ENCODE results near the gene CNPPD1.
A peak's percentile ranks its signal among the peaks of the same experiment; 100 is the strongest.

CNPPD1 gene

DNA sequence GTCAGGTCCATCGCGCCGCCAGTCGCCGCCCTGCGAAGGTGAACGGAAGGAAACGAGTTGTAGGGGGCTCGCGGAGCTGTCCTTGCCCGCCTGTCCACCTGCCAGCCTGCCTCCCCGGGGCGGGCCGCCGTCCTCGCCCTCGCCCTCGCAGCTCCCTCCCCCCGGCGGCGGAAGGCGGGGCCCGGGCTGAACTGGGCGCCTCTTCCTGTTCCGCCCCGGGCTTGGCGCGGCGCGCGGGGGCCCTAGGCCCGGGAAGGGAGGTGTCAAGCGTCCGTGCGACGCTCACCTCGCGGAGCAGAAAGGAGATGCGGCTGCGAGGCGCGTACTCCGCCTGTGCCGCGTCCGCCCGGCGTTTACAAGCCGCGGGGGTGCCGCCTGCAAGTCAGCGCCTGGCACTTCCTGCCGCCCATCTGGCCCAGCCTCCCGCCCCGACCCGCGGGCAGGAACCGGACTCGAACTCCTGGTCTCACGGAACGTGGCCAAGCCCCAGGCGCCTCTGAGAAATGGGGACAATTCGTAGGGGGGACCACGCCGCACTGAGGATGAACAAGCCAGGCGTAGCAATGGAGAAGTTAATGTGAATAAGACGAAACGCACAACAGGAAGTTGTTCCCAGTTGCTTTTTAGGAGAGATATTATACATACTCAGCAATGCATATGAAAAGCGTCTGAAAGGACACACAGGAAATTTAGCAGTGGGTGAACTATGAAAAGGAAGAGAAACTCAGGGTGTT lies at the start of gene CNPPD1:
CNPPD1 (minus strand) TSS at position 108 of the 734 bp plus-strand sequence; CDS start at position 11, 97 bp downstream.
- H3K4me1 ChIP-seq (ENCODE audit: insufficient read depth, low read length): peaks cover 7% of the 10 kb centered on the region; the same call in 1 of the 2 replicates
- peaks cover 38% of the 10 kb centered on the region for H3K36me3 ChIP-seq (ENCODE audit: insufficient read depth, low read depth, low read length)
- H3K9ac ChIP-seq (ENCODE audit: low read depth, low read length): peak within 1 kb of the TSS; percentile 61; the same call in 1 of the 2 replicates
- no peaks in the 10 kb centered on the region for H3K9me3 ChIP-seq (ENCODE audit: insufficient read depth, low read depth, low read length)
- peak within 1 kb of the TSS; percentile 73 for H3K4me3 ChIP-seq (ENCODE audit: low read length)
- H3K27ac ChIP-seq (ENCODE audit: low read length): no peak within 1 kb of the TSS
- no peaks in the 10 kb centered on the region for H3K27me3 ChIP-seq (ENCODE audit: insufficient read depth, low read length)

GRCh38 chr2:219225350-219225749 lies 48.6 kb upstream of the CNPPD1 start:
- H3K27ac ChIP-seq (ENCODE audit: low read length): no peak overlapping the region
- no peaks in the 10 kb centered on the region for H3K9me3 ChIP-seq (ENCODE audit: insufficient read depth, low read depth, low read length)
- H3K9ac ChIP-seq (ENCODE audit: low read depth, low read length): no peak overlapping the region
- H3K27me3 ChIP-seq (ENCODE audit: insufficient read depth, low read length): no peaks in the 10 kb centered on the region
- H3K4me3 ChIP-seq (ENCODE audit: low read length): no peak overlapping the region
- H3K36me3 ChIP-seq (ENCODE audit: insufficient read depth, low read depth, low read length): peaks cover 46% of the 10 kb centered on the region
- peaks cover 6% of the 10 kb centered on the region; the same call in 1 of the 2 replicates for H3K4me1 ChIP-seq (ENCODE audit: insufficient read depth, low read length)

- Histone ChIP-seq H3K27ac (ENCODE audit: low read length) (no peak overlapping the region), H3K4me1 (ENCODE audit: insufficient read depth, low read length) (peaks cover 8% of the 10 kb centered on the region; the same call in 1 of the 2 replicates), H3K9me3 (ENCODE audit: insufficient read depth, low read depth, low read length) (no peaks in the 10 kb centered on the region), H3K27me3 (ENCODE audit: insufficient read depth, low read length) (no peaks in the 10 kb centered on the region), H3K36me3 (ENCODE audit: insufficient read depth, low read depth, low read length) (peaks cover 46% of the 10 kb centered on the region), H3K9ac (ENCODE audit: low read depth, low read length) (no peak overlapping the region), H3K4me3 (ENCODE audit: low read length) (no peak overlapping the region)
Observed at GRCh38 chr2:219223831-219224610, 47.3 kb upstream of the CNPPD1 start.

DNA sequence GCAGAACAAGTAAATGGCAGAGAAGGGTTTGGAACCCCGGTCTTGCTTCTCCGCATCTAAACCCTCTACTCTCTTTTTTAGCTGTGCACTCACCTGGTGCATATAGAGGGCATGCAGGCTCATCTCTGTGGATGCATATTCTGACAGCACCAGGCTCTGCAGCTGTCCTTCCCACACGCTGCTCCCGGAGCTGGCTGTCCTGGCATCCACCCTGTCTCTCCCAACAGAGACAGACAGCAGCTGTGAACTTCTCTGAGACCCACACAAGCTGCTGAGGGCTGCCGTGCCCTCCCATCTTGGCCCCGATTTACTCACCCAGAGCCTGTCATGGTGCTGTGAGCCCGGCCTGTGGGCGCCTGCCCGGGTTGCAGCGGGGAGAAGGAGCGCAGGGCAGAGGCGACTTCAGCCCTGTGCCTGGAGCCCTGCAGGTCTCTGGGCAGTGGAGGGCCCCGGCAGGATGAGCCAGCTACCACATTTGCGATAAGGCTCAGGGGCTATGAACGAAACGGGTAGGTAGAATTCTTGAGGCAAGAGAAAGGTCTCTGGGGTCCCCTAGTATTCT lies 45.3 kb upstream of the CNPPD1 start:
- no peak overlapping the region for H3K9ac ChIP-seq (ENCODE audit: low read depth, low read length)
- no peak overlapping the region for H3K4me3 ChIP-seq (ENCODE audit: low read length)
- H3K4me1 ChIP-seq (ENCODE audit: insufficient read depth, low read length): peaks cover 3% of the 10 kb centered on the region; the same call in 1 of the 2 replicates
- no peaks in the 10 kb centered on the region for H3K27me3 ChIP-seq (ENCODE audit: insufficient read depth, low read length)
- no peak overlapping the region for H3K27ac ChIP-seq (ENCODE audit: low read length)
- H3K36me3 ChIP-seq (ENCODE audit: insufficient read depth, low read depth, low read length): peaks cover 46% of the 10 kb centered on the region
- no peaks in the 10 kb centered on the region for H3K9me3 ChIP-seq (ENCODE audit: insufficient read depth, low read depth, low read length)

DNA sequence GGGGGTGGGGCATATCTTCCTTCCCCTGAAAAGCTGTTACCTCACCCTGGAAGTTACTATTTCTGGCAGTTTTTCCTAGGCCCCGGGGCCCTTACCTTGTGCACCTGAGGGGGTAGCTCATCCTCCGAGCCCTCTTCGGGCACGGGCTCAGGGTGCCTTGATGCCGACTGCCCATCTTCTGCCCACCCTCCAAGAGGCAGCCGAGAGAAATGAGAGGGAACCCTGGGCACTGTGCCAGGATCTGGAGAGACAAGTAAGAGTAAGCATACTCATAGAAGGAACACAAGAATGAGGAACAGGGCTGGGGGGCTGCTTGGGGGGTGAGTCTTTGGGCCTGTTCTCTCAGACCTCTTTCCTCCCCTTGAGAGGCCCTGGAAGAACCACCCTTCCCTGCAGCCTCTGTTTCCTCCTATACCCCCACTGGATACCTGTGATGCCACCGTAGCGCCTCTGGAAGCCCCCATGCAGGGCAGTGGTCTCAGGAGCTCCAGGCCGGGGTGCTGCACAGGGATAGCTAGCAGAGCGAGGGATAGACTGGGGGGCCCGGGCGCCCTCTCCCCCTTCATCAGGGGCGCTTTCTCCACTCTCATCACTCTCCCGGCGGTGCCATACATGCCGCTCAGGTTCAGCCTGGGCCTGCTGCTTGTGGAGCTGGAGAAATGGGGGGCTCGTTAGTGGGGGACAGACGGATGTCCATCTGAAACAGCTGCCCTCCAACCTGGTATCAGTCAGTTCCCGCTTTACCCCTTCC lies 44.1 kb upstream of the CNPPD1 start:
- peaks cover 46% of the 10 kb centered on the region for H3K36me3 ChIP-seq (ENCODE audit: insufficient read depth, low read depth, low read length)
- no peak overlapping the region for H3K4me3 ChIP-seq (ENCODE audit: low read length)
- H3K9ac ChIP-seq (ENCODE audit: low read depth, low read length): no peak overlapping the region
- H3K27me3 ChIP-seq (ENCODE audit: insufficient read depth, low read length): no peaks in the 10 kb centered on the region
- H3K9me3 ChIP-seq (ENCODE audit: insufficient read depth, low read depth, low read length): no peaks in the 10 kb centered on the region
- peaks cover 3% of the 10 kb centered on the region; the same call in 1 of the 2 replicates for H3K4me1 ChIP-seq (ENCODE audit: insufficient read depth, low read length)
- H3K27ac ChIP-seq (ENCODE audit: low read length): no peak overlapping the region

DNA sequence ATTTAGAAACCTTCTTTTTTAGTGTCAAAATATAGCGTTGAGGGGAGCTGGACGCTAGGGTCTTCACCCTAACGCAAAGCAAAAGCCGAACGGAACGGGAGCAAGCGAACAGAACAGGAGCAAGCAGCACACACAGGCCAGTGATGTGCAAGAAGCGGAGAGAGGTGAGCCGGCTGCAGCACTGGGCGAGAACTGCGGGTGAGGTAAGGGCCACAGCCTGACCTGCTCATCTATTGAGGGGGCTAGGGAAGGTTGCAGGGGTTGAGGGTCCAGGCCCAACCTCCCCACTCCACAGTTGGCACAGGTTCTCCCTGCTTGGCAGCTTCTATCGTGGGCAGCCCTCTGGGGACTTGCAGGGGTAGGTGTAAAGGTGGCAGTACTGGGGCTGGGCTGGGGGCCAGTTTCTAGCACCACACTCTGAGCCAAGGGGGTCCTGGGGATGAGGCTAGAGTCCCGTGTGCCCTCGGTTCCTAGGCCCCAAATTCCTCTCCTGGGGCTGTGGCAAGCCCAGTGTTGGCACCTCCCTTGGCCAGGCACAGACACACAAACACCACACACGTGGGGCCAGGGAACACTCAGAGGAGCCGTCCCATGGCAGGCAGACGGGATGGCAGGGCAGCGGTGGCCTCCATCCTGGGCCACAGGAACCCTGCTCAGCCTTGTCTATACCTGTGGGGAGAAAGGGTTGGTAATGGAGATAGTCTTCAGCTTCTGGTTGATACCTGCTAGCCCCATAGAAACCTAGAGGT lies 43.2 kb upstream of the CNPPD1 start:
- H3K27ac ChIP-seq (ENCODE audit: low read length): no peak overlapping the region

GRCh38 chr2:219218732-219219701 lies 42.3 kb upstream of the CNPPD1 start, which contains the start of gene ABCB6:
Gene ABCB6, minus strand, starts transcription at chr2:219218958. Its CDS starts 285 bp downstream, at chr2:219218673.
- Histone ChIP-seq H3K9me3 (ENCODE audit: insufficient read depth, low read depth, low read length) (no peaks in the 10 kb centered on the region), H3K36me3 (ENCODE audit: insufficient read depth, low read depth, low read length) (peaks cover 45% of the 10 kb centered on the region), H3K4me1 (ENCODE audit: insufficient read depth, low read length) (peaks cover 3% of the 10 kb centered on the region; the same call in 1 of the 2 replicates), H3K27ac (ENCODE audit: low read length) (peak within 1 kb of the TSS; percentile 48), H3K9ac (ENCODE audit: low read depth, low read length) (peak within 1 kb of the TSS; percentile 87; the same call in 1 of the 2 replicates), H3K27me3 (ENCODE audit: insufficient read depth, low read length) (no peaks in the 10 kb centered on the region), H3K4me3 (ENCODE audit: low read length) (peak within 1 kb of the TSS; percentile 81)

More for the DNA sequence above, 43.2 kb upstream of the CNPPD1 start:
- Histone ChIP-seq H3K9ac (ENCODE audit: low read depth, low read length) (peak overlapping the region; percentile 87; the same call in 1 of the 2 replicates), H3K4me3 (ENCODE audit: low read length) (peak overlapping the region; percentile 81; the same call in 1 of the 2 replicates), H3K9me3 (ENCODE audit: insufficient read depth, low read depth, low read length) (no peaks in the 10 kb centered on the region), H3K4me1 (ENCODE audit: insufficient read depth, low read length) (peaks cover 3% of the 10 kb centered on the region; the same call in 1 of the 2 replicates), H3K36me3 (ENCODE audit: insufficient read depth, low read depth, low read length) (peaks cover 45% of the 10 kb centered on the region), H3K27me3 (ENCODE audit: insufficient read depth, low read length) (no peaks in the 10 kb centered on the region)

DNA sequence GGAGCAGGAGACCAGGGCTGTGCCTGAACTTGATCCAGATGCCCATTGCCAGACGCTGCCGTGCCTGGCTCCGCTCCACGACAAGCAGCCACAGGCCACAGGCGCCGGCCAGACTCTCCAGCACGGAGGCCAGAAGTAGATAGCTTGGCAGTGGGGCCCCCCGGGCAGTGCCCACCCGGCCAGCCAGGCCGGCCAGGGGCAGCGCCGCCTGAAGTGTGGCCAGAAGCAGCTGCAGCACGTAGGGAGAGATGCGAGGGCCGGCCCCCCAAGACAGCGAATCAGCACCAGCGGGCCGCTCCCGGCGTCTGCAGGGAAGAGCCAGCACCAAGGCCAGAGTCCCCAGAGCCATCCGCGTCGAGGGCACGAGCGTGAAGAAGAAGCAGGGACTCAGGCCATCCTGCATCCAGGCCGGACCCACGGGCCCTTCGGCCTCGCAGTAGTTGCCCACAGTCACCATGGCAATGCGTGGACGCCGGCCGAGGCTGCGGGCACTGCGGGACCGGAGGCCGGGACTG lies 41.5 kb upstream of the CNPPD1 start:
- H3K4me3 ChIP-seq (ENCODE audit: low read length): peak overlapping the region; percentile 81
- peak overlapping the region; percentile 87; the same call in 1 of the 2 replicates for H3K9ac ChIP-seq (ENCODE audit: low read depth, low read length)
- peaks cover 3% of the 10 kb centered on the region; the same call in 1 of the 2 replicates for H3K4me1 ChIP-seq (ENCODE audit: insufficient read depth, low read length)
- no peaks in the 10 kb centered on the region for H3K27me3 ChIP-seq (ENCODE audit: insufficient read depth, low read length)
- H3K9me3 ChIP-seq (ENCODE audit: insufficient read depth, low read depth, low read length): no peaks in the 10 kb centered on the region
- peak overlapping the region; percentile 48 for H3K27ac ChIP-seq (ENCODE audit: low read length)
- peaks cover 45% of the 10 kb centered on the region for H3K36me3 ChIP-seq (ENCODE audit: insufficient read depth, low read depth, low read length)

GRCh38 chr2:219216535-219216915 lies 39.8 kb upstream of the CNPPD1 start:
- peaks cover 44% of the 10 kb centered on the region for H3K36me3 ChIP-seq (ENCODE audit: insufficient read depth, low read depth, low read length)
- H3K9me3 ChIP-seq (ENCODE audit: insufficient read depth, low read depth, low read length): no peaks in the 10 kb centered on the region
- no peak overlapping the region for H3K27ac ChIP-seq (ENCODE audit: low read length)
- H3K4me3 ChIP-seq (ENCODE audit: low read length): no peak overlapping the region
- no peaks in the 10 kb centered on the region for H3K27me3 ChIP-seq (ENCODE audit: insufficient read depth, low read length)
- H3K9ac ChIP-seq (ENCODE audit: low read depth, low read length): peak overlapping the region; percentile 15; the same call in 1 of the 2 replicates
- peaks cover 3% of the 10 kb centered on the region; the same call in 1 of the 2 replicates for H3K4me1 ChIP-seq (ENCODE audit: insufficient read depth, low read length)
